Cardiac muscle cell (in vitro differentiated cells and primary cell): ENCODE results near the gene CCDC186. TPM values are rescaled to one million over a fixed set of nuclear protein-coding genes. Genes with fewer than 3 reads are reported as not detected.
A peak's percentile ranks its signal among the peaks of the same experiment; 100 is the strongest.

Experiments used
- DNase-seq, 2 donors: peaks; one replicate each; pipeline versions ENCODE4 v3.0.0 to v3.0.0-alpha.2; 2010 to 2017; ENCODE audit warnings: low read depth in 1 of 2, low spot score in 1 of 2
- H3K27ac ChIP-seq: fragments of 200-600 bp; sonication (generic); 2 replicates; pipeline ENCODE4 v1.5.1; 2016
- H3K27me3 ChIP-seq: fragments of 200-600 bp; sonication (generic); 2 replicates; pipeline ENCODE4 v1.6.0; 2016; ENCODE audit warnings: control low read depth
- H3K36me3 ChIP-seq: fragments of 200-600 bp; sonication (generic); 2 replicates; pipeline ENCODE4 v1.5.1; 2016; ENCODE audit warnings: control low read depth
- H3K4me1 ChIP-seq: fragments of 200-600 bp; sonication (generic); 2 replicates; pipeline ENCODE4 v1.8.1; 2017; ENCODE audit warnings: low read depth, mild to moderate bottlenecking, mixed run types
- H3K4me3 ChIP-seq: fragments of 200-600 bp; sonication (generic); 2 replicates; pipeline ENCODE4 v1.5.1; 2016; ENCODE audit warnings: mild to moderate bottlenecking
- H3K9me3 ChIP-seq: fragments of 200-600 bp; sonication (generic); 2 replicates; pipeline ENCODE4 v1.5.1; 2017; ENCODE audit warnings: low read depth, mild to moderate bottlenecking, control low read depth
- polyA plus RNA-seq: library from polyadenylated mRNA; unstranded; fragments of >200 nt; fragmentation: Nextera tagmentation; extraction: Ambion mirVana; gene quantifications from 2 replicates; pipeline ENCODE4 v1.2.1, GENCODE V29; 2016
- total RNA-seq: library from RNA; depleted of rRNA; stranded (reverse); fragments of >200 nt; gene quantifications from 2 replicates; pipeline ENCODE4 v1.2.3, GENCODE V29; 2016
- TF ChIP-seq, protein P1 (sequence below): IDR thresholded peaks from 2 replicates; pipeline ENCODE4 v1.5.1; 2012; ENCODE audit warnings: low read depth, mild to moderate bottlenecking, low read length

CCDC186 gene
- total and polyA plus RNA-seq, 2 experiments from 2014 or later: 8.7 to 10.8 TPM

DNA sequence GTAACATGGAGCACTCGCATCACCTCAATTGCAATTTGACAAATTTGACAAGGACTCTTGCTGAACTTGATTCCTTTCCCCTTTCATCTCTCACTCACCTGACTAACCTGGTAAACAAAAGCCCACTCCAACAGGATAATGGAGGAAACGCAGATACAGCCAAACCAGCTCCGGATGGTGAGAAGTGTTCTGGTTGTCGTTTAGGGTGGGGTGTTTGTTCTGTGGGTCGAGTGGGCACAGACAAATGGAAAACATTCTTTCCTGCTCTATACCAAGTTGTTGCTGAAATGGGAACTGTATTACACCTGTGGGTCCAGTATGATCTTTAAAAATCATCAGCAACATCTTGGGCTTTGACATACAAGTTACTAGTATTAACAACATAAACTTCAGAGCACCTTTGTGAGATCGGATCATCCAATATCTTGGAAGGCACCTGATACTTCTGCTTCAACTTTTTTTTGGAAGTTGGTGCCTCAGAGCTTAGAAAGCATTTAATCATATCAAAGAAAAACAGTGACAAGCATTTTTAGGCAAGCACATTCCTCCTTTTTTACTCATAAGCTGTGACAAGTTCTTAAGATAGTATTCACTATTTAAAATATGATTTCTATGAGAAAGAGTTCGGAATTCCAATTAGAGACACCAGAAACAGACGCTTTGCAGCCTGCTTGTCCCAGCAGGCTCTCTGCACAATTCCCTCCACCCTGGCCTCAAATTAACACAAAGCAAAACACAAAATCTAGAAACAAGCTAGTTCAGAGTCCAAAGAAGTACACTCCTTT lies 58.1 kb downstream of the CCDC186 start:
- Histone ChIP-seq H3K9me3 (no peaks in the 10 kb centered on the region), H3K4me1 (no peaks in the 10 kb centered on the region), H3K36me3 (no peaks in the 10 kb centered on the region), H3K27ac (no peak overlapping the region), H3K27me3 (peaks cover 5% of the 10 kb centered on the region), H3K4me3 (no peak overlapping the region)
- no peak for DNase-seq
- TF ChIP-seq, protein P1, sequence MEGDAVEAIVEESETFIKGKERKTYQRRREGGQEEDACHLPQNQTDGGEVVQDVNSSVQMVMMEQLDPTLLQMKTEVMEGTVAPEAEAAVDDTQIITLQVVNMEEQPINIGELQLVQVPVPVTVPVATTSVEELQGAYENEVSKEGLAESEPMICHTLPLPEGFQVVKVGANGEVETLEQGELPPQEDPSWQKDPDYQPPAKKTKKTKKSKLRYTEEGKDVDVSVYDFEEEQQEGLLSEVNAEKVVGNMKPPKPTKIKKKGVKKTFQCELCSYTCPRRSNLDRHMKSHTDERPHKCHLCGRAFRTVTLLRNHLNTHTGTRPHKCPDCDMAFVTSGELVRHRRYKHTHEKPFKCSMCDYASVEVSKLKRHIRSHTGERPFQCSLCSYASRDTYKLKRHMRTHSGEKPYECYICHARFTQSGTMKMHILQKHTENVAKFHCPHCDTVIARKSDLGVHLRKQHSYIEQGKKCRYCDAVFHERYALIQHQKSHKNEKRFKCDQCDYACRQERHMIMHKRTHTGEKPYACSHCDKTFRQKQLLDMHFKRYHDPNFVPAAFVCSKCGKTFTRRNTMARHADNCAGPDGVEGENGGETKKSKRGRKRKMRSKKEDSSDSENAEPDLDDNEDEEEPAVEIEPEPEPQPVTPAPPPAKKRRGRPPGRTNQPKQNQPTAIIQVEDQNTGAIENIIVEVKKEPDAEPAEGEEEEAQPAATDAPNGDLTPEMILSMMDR: no peak

DNA sequence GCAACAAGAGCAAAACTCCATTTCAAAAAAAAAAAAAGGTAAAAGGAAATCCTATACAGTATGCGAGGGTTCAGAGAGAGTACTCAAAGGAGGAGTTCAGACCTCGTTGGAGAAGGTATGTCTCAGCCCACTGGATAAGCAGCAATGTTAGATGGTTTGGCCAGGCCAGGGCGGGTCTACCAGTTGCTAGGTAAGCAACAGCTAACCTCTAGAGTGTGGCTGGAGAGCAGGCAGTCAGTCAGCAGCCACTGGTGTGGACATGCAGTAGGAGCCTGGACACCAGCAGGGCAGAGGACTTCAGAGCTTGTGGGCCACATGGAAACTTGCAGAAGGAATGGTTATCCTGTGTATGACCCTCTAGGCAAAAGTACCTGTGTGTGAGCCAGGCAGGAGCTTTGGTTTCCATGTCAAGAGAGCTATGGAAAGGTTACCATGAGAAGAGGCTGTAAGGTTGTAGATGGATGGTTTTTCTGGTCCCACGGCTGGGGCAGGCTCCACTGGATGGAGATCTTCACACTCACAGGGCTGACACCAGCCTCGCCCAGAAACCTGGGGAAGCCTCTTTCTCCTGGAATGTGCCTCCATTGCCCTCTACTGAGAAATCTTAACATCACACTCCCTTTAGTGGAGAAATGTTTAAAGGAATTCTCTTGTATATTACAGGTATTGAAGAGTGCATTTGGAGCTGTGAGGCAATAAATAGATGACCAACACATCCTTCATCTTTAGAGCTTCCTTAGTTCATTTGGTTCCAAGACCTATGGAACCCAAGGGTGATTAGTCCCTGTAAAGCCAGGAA lies 63.6 kb downstream of the CCDC186 start:
- DNase-seq: peak in 1 of 2 donors; percentile 6
- Histone ChIP-seq H3K27ac (no peak overlapping the region), H3K27me3 (peaks cover 5% of the 10 kb centered on the region), H3K4me1 (no peaks in the 10 kb centered on the region), H3K9me3 (no peaks in the 10 kb centered on the region), H3K36me3 (no peaks in the 10 kb centered on the region), H3K4me3 (no peak overlapping the region)
- TF ChIP-seq, protein P1: peak; percentile 18

DNA sequence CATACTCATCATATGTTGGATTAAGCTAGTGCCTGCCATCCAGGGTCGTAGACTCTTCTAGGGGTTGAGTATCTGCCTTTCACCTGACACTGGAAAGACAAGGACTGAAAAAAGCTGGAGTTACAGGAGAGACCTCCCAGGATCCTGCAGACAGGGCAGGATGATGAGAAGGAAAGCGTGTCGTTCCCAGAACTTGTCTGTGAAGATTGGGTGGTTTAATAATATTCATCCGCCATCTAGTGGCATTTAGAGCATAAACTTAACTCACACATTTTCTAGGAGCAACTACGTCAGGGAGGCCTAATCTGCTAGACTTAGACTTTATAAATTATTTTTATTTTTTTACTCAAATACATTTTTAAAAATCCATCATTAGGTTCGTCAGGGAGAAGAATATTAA lies 70.7 kb downstream of the CCDC186 start:
- H3K27ac ChIP-seq: no peak overlapping the region
- peaks cover 19% of the 10 kb centered on the region for H3K27me3 ChIP-seq
- H3K4me3 ChIP-seq: no peak overlapping the region
- H3K36me3 ChIP-seq: no peaks in the 10 kb centered on the region
- TF ChIP-seq, protein P1: peak; percentile 50
- no peaks in the 10 kb centered on the region for H3K4me1 ChIP-seq
- DNase-seq: peak; percentile 57 to 78
- H3K9me3 ChIP-seq: no peaks in the 10 kb centered on the region

DNA sequence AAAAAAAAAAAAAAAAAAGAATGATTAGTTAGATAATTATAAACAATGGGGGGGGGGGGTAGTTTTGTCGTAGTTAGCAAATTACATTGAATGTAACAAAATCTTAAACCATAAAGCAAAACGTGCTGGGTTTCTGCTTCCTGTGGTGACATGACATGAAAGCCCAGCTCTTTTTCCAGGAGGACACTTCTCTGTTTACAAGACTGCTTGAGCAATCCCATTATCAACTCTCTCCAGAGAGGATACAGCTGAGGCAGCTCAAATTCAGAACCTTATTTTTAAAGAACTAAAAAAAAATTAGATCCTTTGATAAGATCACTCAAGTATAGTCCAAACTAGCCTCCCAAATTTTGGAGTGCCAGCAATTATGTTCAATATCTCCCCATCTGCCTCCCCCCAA lies 71.7 kb downstream of the CCDC186 start:
- no peak overlapping the region for H3K4me3 ChIP-seq
- DNase-seq: peak in 1 of 2 donors; percentile 24
- H3K27ac ChIP-seq: no peak overlapping the region
- H3K9me3 ChIP-seq: no peaks in the 10 kb centered on the region
- H3K27me3 ChIP-seq: peaks cover 19% of the 10 kb centered on the region
- TF ChIP-seq, protein P1: no peak
- no peaks in the 10 kb centered on the region for H3K36me3 ChIP-seq
- H3K4me1 ChIP-seq: no peaks in the 10 kb centered on the region

DNA sequence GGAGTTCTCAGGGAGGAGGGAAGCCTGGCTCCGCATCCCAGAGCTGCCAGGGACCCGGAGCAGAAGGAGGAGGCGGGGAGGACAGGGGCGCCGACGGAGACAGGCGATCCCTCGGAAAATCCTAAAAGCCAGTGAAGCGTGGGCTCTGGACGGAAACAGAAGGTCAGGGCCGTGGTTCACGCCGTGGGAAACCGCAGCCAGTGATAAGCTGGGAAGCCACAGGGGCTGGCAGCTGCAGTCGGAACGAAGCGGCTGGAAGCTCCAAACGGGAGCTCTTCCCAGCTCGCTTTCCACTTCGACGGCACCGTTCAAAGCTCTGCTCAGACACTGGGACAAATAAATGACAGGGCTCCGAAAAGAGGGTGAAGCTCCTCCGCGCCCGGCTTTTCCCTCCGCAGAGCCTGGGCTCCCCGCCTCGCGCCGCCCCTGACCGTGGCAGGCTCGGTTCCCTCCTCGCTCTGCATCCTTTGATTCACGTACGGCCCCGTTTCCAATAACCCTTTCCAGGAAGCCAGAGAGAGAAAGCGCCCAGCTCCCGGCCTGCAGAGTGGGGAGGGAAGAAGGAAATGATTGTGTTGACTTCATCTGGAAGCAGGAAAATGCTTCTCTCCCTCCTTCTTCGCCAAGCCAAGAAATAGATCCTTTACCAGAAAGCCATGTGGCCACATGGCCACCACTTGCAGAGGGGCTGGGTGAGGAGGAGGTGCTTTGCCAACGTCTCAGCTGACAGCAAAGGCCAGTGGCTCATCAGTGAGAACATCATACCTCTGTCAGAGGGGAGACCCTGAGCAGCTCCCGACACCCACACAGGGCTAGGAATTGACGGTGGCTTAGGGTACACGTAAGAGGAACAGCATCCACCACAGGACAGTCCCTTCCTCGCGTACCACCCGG lies 72.9 kb downstream of the CCDC186 start:
- H3K9me3 ChIP-seq: no peaks in the 10 kb centered on the region
- peak overlapping the region; percentile 17 for H3K4me3 ChIP-seq
- no peak overlapping the region for H3K27ac ChIP-seq
- DNase-seq: peak; percentile 23 to 72
- TF ChIP-seq, protein P1: no peak
- no peaks in the 10 kb centered on the region for H3K4me1 ChIP-seq
- peaks cover 19% of the 10 kb centered on the region for H3K27me3 ChIP-seq
- H3K36me3 ChIP-seq: no peaks in the 10 kb centered on the region
